GM12892 (cell line): ENCODE results near the gene PDPK1.

ENCODE experiments used
- POLR2A ChIP-seq: IDR thresholded peaks from 2 replicates; pipeline ENCODE4 v1.6.1; 2011; ENCODE audit warnings: low read depth, low read length, control low read depth
- POLR2AphosphoS5 ChIP-seq: IDR thresholded peaks from 2 replicates; pipeline ENCODE4 v1.6.1; 2011; ENCODE audit warnings: low read depth, low read length, control low read depth

GRCh38 chr16:2511996-2512734 is 25.7 kb upstream of the PDPK1 start:
- TF ChIP-seq POLR2A (no peak), POLR2AphosphoS5 (no peak)
